ENCODE measurements around the gene IPO4. TPM values are rescaled to one million over a fixed set of nuclear protein-coding genes. Genes with fewer than 3 reads are reported as not detected.

Gene IPO4
- total and polyA plus RNA-seq, 2 of the 13 experiments (the other 11 are each of a cell fraction or from before 2014, with no cell fraction given) = 39.0 to 179 TPM

GRCh38 chr14:24132061-24132685 lies 56.4 kb downstream of the IPO4 start (continued):
- TF ChIP-seq EEA1 (CRISPR knock-in tag; IDR thresholded peaks at IDR 0.05; ENCODE audit: borderline replicate concordance) = 0 out of 2 replicates have a peak, but pooled peaks have one; percentile 26
- no peak for TF ChIP-seq MXI1 (IDR thresholded peaks at IDR 0.05; ENCODE audit: borderline replicate concordance, low read depth, low read length)
- TF ChIP-seq, protein P1, sequence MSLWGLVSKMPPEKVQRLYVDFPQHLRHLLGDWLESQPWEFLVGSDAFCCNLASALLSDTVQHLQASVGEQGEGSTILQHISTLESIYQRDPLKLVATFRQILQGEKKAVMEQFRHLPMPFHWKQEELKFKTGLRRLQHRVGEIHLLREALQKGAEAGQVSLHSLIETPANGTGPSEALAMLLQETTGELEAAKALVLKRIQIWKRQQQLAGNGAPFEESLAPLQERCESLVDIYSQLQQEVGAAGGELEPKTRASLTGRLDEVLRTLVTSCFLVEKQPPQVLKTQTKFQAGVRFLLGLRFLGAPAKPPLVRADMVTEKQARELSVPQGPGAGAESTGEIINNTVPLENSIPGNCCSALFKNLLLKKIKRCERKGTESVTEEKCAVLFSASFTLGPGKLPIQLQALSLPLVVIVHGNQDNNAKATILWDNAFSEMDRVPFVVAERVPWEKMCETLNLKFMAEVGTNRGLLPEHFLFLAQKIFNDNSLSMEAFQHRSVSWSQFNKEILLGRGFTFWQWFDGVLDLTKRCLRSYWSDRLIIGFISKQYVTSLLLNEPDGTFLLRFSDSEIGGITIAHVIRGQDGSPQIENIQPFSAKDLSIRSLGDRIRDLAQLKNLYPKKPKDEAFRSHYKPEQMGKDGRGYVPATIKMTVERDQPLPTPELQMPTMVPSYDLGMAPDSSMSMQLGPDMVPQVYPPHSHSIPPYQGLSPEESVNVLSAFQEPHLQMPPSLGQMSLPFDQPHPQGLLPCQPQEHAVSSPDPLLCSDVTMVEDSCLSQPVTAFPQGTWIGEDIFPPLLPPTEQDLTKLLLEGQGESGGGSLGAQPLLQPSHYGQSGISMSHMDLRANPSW (CRISPR knock-in tag; IDR thresholded peaks at IDR 0.05; ENCODE audit: borderline replicate concordance) = no peak
- 0 out of 2 replicates have a peak, but pooled peaks have one; percentile 32 for TF ChIP-seq NFIB (CRISPR knock-in tag; IDR thresholded peaks at IDR 0.05; ENCODE audit: borderline replicate concordance)
- no peak for TF ChIP-seq ZNF136 (CRISPR knock-in tag; IDR thresholded peaks at IDR 0.05; ENCODE audit: low read depth)
- TF ChIP-seq ZNF839 (CRISPR knock-in tag; IDR thresholded peaks at IDR 0.05; ENCODE audit: borderline replicate concordance) = peak; percentile 61; the same call in 1 of the 2 replicates
- peak; percentile 45; the same call in 1 of the 2 replicates for TF ChIP-seq ZNF788 (CRISPR knock-in tag; IDR thresholded peaks at IDR 0.05; ENCODE audit: borderline replicate concordance)
- no peak for TF ChIP-seq PLRG1 (conservative IDR thresholded peaks at IDR 0.05)
- TF ChIP-seq SOX6 (IDR thresholded peaks at IDR 0.05) = no peak
- TF ChIP-seq SOX6 (CRISPR knock-in tag; IDR thresholded peaks at IDR 0.05) = no peak
- no peak for TF ChIP-seq HDAC6 (IDR thresholded peaks at IDR 0.05; ENCODE audit: low read depth, low read length)
- no peak for TF ChIP-seq KDM6A (CRISPR knock-in tag; IDR thresholded peaks at IDR 0.05; ENCODE audit: low read depth)
- no peak for TF ChIP-seq RAD21 (CRISPR knock-in tag; IDR thresholded peaks at IDR 0.05)
- no peak for TF ChIP-seq DR1 (CRISPR knock-in tag; IDR thresholded peaks at IDR 0.05)
- TF ChIP-seq ZFP62 (CRISPR knock-in tag; IDR thresholded peaks at IDR 0.05) = peak; percentile 67; the same call in 1 of the 2 replicates
- TF ChIP-seq CCDC6 (CRISPR knock-in tag; IDR thresholded peaks at IDR 0.05) = no peak
- TF ChIP-seq ONECUT2 (CRISPR knock-in tag; IDR thresholded peaks at IDR 0.05) = no peak
- TF ChIP-seq, protein P2, sequence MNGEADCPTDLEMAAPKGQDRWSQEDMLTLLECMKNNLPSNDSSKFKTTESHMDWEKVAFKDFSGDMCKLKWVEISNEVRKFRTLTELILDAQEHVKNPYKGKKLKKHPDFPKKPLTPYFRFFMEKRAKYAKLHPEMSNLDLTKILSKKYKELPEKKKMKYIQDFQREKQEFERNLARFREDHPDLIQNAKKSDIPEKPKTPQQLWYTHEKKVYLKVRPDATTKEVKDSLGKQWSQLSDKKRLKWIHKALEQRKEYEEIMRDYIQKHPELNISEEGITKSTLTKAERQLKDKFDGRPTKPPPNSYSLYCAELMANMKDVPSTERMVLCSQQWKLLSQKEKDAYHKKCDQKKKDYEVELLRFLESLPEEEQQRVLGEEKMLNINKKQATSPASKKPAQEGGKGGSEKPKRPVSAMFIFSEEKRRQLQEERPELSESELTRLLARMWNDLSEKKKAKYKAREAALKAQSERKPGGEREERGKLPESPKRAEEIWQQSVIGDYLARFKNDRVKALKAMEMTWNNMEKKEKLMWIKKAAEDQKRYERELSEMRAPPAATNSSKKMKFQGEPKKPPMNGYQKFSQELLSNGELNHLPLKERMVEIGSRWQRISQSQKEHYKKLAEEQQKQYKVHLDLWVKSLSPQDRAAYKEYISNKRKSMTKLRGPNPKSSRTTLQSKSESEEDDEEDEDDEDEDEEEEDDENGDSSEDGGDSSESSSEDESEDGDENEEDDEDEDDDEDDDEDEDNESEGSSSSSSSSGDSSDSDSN (CRISPR knock-in tag; IDR thresholded peaks at IDR 0.05) = 0 out of 2 replicates have a peak, but pooled peaks have one; percentile 28
- TF ChIP-seq AGO2 (optimal IDR thresholded peaks at IDR 0.05; ENCODE audit: low read depth, low read length) = peak; percentile 51
- no peak for TF ChIP-seq ZNF484 (CRISPR knock-in tag; IDR thresholded peaks at IDR 0.05; ENCODE audit: borderline replicate concordance, low read depth)
- 0 out of 2 replicates have a peak, but pooled peaks have one; percentile 48 for TF ChIP-seq ZNF567 (CRISPR knock-in tag; IDR thresholded peaks at IDR 0.05; ENCODE audit: borderline replicate concordance)
- TF ChIP-seq, protein P3, sequence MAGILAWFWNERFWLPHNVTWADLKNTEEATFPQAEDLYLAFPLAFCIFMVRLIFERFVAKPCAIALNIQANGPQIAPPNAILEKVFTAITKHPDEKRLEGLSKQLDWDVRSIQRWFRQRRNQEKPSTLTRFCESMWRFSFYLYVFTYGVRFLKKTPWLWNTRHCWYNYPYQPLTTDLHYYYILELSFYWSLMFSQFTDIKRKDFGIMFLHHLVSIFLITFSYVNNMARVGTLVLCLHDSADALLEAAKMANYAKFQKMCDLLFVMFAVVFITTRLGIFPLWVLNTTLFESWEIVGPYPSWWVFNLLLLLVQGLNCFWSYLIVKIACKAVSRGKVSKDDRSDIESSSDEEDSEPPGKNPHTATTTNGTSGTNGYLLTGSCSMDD (CRISPR knock-in tag; IDR thresholded peaks at IDR 0.05) = 0 out of 2 replicates have a peak, but pooled peaks have one; percentile 60
- TF ChIP-seq ZSCAN9 (CRISPR knock-in tag; IDR thresholded peaks at IDR 0.05; ENCODE audit: borderline replicate concordance) = no peak
- TF ChIP-seq, protein P4, sequence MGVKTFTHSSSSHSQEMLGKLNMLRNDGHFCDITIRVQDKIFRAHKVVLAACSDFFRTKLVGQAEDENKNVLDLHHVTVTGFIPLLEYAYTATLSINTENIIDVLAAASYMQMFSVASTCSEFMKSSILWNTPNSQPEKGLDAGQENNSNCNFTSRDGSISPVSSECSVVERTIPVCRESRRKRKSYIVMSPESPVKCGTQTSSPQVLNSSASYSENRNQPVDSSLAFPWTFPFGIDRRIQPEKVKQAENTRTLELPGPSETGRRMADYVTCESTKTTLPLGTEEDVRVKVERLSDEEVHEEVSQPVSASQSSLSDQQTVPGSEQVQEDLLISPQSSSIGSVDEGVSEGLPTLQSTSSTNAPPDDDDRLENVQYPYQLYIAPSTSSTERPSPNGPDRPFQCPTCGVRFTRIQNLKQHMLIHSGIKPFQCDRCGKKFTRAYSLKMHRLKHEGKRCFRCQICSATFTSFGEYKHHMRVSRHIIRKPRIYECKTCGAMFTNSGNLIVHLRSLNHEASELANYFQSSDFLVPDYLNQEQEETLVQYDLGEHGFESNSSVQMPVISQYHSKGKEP (CRISPR knock-in tag; IDR thresholded peaks at IDR 0.05) = no peak

Measured in HepG2 (cell line).